Measurements from ENCODE around the gene IQGAP3. TPM values are rescaled to one million over a fixed set of nuclear protein-coding genes. Genes with fewer than 3 reads are reported as not detected.
"Not testable (repeated sequence)": the region's sequence is repeated elsewhere in the genome, so short reads cannot be mapped to it uniquely, and the experiment has no call there.

Gene IQGAP3
- total and polyA plus RNA-seq, 7 donors = 0.01 to 0.24 (median 0.08) TPM

DNA sequence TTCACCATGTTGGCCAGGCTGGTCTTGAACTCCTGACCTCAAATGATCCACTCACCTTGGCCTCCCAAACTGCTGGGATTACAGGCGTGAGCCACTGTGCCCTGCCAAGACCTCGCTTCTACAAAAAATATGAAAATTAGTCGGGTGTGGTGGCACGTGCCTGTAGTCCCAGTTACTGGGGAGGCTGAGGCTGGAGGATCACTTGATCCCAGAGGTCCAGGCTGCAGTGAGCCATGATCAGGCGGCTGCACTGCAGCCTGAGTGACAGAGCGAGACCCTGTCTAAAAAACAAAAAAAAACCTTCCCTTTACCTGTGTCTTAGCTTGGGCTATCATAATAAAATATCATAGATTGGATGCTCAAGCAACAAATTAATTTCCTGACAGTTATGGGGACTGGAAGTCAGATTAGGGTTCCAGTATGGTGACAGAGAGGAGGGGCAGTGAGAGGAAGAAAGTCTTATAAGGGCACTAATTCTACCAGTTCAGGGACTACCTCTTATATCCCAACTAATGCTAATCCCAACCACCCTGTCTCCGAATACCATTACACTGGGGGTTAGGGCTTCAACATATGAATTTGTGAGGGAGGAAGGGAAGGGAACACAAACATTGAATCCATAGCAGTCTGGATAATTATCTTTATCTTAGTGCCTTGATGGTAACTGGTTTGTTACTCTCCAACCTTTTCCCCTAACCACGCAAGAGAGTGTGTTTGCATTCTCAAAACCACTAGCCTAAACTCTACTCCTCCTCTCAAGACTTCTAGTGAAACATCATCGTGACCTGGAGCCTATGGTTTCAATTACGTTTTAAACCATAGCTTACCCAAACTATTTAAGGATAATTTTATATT, 18.2 kb upstream of the IQGAP3 start:
- Histone ChIP-seq H3K27me3 (ENCODE audit: insufficient read depth in 3 of 3, low read length in 2 of 3) (no peaks in the 10 kb centered on the region), H3K4me1 (peaks cover 12% of the 10 kb centered on the region), H3K9me3 (no peaks in the 10 kb centered on the region), H3K27ac (peak overlapping the region; percentile 92), H3K4me3 (peak overlapping the region; percentile 83), H3K36me3 (ENCODE audit: insufficient read depth in 1 of 2, low read depth in 1 of 2) (peaks cover 9 to 32% of the 10 kb centered on the region in 2 donors)
- ATAC-seq = no peak
- WGBS, 3 donors = 83 to 85% (median 83%) methylated on average over 10 of the region's 10 CpGs
- DNase-seq = no peak
- intact Hi-C loops (cut with DNase I) = no loop called here
- TF ChIP-seq, protein P1, sequence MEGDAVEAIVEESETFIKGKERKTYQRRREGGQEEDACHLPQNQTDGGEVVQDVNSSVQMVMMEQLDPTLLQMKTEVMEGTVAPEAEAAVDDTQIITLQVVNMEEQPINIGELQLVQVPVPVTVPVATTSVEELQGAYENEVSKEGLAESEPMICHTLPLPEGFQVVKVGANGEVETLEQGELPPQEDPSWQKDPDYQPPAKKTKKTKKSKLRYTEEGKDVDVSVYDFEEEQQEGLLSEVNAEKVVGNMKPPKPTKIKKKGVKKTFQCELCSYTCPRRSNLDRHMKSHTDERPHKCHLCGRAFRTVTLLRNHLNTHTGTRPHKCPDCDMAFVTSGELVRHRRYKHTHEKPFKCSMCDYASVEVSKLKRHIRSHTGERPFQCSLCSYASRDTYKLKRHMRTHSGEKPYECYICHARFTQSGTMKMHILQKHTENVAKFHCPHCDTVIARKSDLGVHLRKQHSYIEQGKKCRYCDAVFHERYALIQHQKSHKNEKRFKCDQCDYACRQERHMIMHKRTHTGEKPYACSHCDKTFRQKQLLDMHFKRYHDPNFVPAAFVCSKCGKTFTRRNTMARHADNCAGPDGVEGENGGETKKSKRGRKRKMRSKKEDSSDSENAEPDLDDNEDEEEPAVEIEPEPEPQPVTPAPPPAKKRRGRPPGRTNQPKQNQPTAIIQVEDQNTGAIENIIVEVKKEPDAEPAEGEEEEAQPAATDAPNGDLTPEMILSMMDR (IDR thresholded peaks at IDR 0.05) = no peak

DNA sequence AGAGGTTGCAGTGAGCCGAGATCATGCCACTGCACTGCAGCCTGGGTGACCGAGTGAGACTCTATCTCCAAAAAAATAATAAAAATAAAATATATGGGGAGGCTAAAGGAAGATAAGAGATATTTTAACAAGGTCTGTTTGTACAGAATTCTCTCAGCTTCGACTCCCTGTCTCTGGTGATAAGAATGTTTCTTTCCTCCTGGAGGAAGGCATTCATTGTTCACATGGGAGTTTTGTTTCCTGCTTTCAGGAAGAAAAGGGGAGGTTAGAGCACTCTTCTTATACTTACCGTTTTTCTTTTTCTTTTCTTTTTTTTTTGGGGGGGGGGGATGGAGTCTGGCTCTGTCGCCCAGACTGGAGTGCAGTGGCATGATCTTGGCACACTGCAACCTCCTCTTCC, 17.2 kb upstream of the IQGAP3 start:
- intact Hi-C loops (cut with DNase I) = no loop called here
- ATAC-seq (no peak), DNase-seq (no peak)
- Histone ChIP-seq H3K27me3 (ENCODE audit: insufficient read depth in 3 of 3, low read length in 2 of 3) (no peaks in the 10 kb centered on the region), H3K4me3 (no peak overlapping the region), H3K9me3 (no peaks in the 10 kb centered on the region), H3K4me1 (peaks cover 12% of the 10 kb centered on the region), H3K36me3 (ENCODE audit: insufficient read depth in 1 of 2, low read depth in 1 of 2) (peaks cover 5 to 22% of the 10 kb centered on the region in 2 donors), H3K27ac (no peak overlapping the region)
- 58 to 64% (median 62%) methylated on average over 5 of the region's 5 CpGs for WGBS, 3 donors
- TF ChIP-seq, protein P1 (IDR thresholded peaks at IDR 0.05) = no peak

DNA sequence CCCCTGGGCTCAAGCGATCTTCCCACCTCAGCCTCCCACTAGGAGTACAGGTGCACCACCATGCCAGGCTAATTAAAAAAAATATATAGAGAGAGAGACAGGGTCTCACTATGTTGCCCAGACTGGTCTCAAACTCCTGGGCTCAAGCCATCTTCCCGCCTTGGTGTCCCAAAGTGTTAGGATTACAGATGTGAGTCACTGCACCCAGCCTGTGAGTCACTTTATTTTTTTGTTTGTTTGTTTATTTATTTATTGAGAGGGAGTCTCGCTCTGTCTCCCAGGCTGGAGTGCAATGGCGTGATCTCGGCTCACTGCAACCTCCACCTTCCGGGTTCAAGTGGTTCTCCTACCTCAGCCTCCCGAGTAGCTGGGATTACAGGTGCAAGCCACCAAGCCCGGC, 15.6 kb upstream of the IQGAP3 start:
- H3K9me3 ChIP-seq; H3K27ac ChIP-seq; DNase-seq; ATAC-seq; intact Hi-C loops (cut with DNase I); H3K4me3 ChIP-seq; H3K27me3 ChIP-seq (ENCODE audit: insufficient read depth in 3 of 3, low read length in 2 of 3); H3K36me3 ChIP-seq (ENCODE audit: insufficient read depth in 1 of 2, low read depth in 1 of 2): not testable (repeated sequence)
- peaks cover 15% of the 10 kb centered on the region for H3K4me1 ChIP-seq
- WGBS, 3 donors = 81 to 87% (median 84%) methylated on average over 8 of the region's 8 CpGs

DNA sequence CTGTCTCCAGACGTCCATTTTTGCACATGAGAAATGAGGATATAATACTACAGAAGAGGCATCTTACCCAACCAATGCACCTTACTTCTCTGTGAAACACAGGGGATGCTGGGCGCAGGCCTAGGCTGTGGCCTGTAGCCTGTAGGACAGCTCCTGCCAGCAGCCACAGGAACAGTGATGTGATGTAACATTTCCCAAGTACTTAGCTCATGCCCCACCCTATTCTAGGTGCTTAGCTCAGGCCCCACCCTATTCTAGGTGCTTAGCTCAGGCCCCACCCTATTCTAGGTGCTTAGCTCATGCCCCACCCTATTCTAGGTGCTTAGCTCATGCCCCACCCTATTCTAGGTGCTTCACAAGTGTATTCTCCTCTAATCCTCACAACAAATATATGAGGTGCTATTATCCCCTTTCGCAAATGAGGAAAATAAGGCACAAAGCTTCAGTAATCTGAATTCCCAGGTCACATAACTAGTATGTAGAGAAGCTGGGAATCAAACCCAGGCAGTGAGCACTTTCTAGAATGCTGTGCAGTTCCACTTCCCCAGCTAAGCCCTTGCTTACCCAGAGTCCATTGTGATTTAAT, 14.6 kb upstream of the IQGAP3 start:
- DNase-seq = no peak
- TF ChIP-seq, protein P1 (IDR thresholded peaks at IDR 0.05) = no peak
- peaks cover 9% of the 10 kb centered on the region for H3K4me1 ChIP-seq
- no peak overlapping the region for H3K27ac ChIP-seq
- H3K36me3 ChIP-seq (ENCODE audit: insufficient read depth in 1 of 2, low read depth in 1 of 2) = no peaks in the 10 kb centered on the region
- H3K27me3 ChIP-seq (ENCODE audit: insufficient read depth in 3 of 3, low read length in 2 of 3) = no peaks in the 10 kb centered on the region
- H3K4me3 ChIP-seq = no peak overlapping the region
- ATAC-seq = no peak
- no peaks in the 10 kb centered on the region for H3K9me3 ChIP-seq
- intact Hi-C loops (cut with DNase I) = no loop called here
- WGBS, 3 donors = 92 to 98% (median 95%) methylated on average over 3 of the region's 3 CpGs

- TF ChIP-seq, protein P1 (IDR thresholded peaks at IDR 0.05) = no peak
- intact Hi-C loops (cut with DNase I) = no loop called here
- WGBS, 3 donors = 66 to 84% (median 71%) methylated on average over 4 of the region's 4 CpGs
Measured at GRCh38 chr1:156586323-156586722, 14.0 kb upstream of the IQGAP3 start.

More at GRCh38 chr1:156586323-156586722, 14.0 kb upstream of the IQGAP3 start:
- H3K27ac ChIP-seq = no peak overlapping the region
- H3K9me3 ChIP-seq = no peaks in the 10 kb centered on the region
- H3K4me3 ChIP-seq = no peak overlapping the region
- H3K4me1 ChIP-seq = peaks cover 8% of the 10 kb centered on the region
- no peaks in the 10 kb centered on the region for H3K27me3 ChIP-seq (ENCODE audit: insufficient read depth in 3 of 3, low read length in 2 of 3)
- no peak for DNase-seq
- no peak for ATAC-seq
- no peaks in the 10 kb centered on the region for H3K36me3 ChIP-seq (ENCODE audit: insufficient read depth in 1 of 2, low read depth in 1 of 2)

Measured in psoas muscle (tissue), 8 donors.